ENCODE measurements around the gene TLCD5.

DNA sequence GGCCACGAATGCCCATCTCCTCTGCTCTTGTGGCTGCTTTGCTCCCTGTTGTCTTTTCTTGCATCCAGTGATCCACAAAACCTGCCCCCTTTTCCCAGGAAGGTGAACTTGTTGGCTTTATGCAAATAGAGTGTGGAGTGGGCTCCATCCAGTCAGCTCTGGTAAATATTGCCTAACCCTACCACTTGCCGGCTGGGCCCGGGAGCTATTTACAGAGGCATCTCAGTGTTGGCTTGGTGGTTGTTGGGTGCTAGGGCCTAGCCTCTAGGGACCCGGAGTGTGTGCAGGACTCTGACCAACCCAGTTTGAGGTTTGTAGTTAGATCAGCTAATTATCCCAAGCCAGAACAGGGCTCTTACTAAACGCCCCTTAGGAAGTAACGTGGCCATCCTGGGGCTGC, 40.8 kb upstream of the TLCD5 start:
- TF ChIP-seq POLR2A (IDR thresholded peaks at IDR 0.05) (no peak), CTCF (IDR thresholded peaks at IDR 0.05) (no peak), POLR2AphosphoS5 (IDR thresholded peaks at IDR 0.05) (no peak), EP300 (IDR thresholded peaks at IDR 0.05) (no peak)
